A673 (cell line): Measurements from ENCODE around the gene LTB4R2. TPM values are rescaled to one million over a fixed set of nuclear protein-coding genes. Genes with fewer than 3 reads are reported as not detected.

ENCODE experiments used
- BruUV-seq: library from RNA; stranded (reverse); fragments of 400-500 nt; replicated peaks from 2 replicates; lab custom pipeline; 2021; lab: Mats Ljungman, UMichigan
- CTCF ChIA-PET: fragments of 300-600 bp; sonication (Branson Sonifier 250); formaldehyde crosslinking; loops from one replicate; lab custom pipeline; 2022; ENCODE audit warnings: antibody characterized with exemption; lab: Charles Lee
- POLR2A ChIA-PET: fragments of 300-600 bp; sonication (Branson Sonifier 250); formaldehyde crosslinking; loops from one replicate; lab custom pipeline; 2022; ENCODE audit warnings: antibody characterized with exemption; ENCODE audit not compliant: low non-redundant PET; lab: Charles Lee
- DNase-seq: peaks from one replicate; pipeline ENCODE4 v3.0.0-alpha.2; 2015; ENCODE audit warnings: low spot score
- H3K27ac ChIP-seq: fragments of 200-600 bp; sonication (generic); 2 replicates; pipeline ENCODE4 v1.5.1; 2016; ENCODE audit warnings: mixed run types, low read depth, mild to moderate bottlenecking, mixed read lengths, antibody characterized with exemption, low read length; ENCODE audit not compliant: poor library complexity, severe bottlenecking
- H3K27me3 ChIP-seq: fragments of 200-600 bp; sonication (generic); replicated peaks from 2 replicates; pipeline ENCODE4 v1.6.1; 2017; ENCODE audit warnings: mixed run types, low read depth, mild to moderate bottlenecking, mixed read lengths, antibody characterized with exemption, low read length; ENCODE audit not compliant: insufficient read depth, poor library complexity
- H3K36me3 ChIP-seq: fragments of 200-600 bp; sonication (generic); 2 replicates; pipeline ENCODE4 v1.6.1; 2016; ENCODE audit warnings: mixed run types, mild to moderate bottlenecking, mixed read lengths, antibody characterized with exemption, low read length; ENCODE audit not compliant: insufficient read depth, poor library complexity, severe bottlenecking
- H3K4me1 ChIP-seq: fragments of 200-600 bp; sonication (generic); 2 replicates; pipeline ENCODE4 v1.6.1; 2017; ENCODE audit warnings: mixed run types, mild to moderate bottlenecking, mixed read lengths, antibody characterized with exemption, low read length; ENCODE audit not compliant: insufficient read depth, poor library complexity, severe bottlenecking
- H3K4me3 ChIP-seq: fragments of 200-600 bp; sonication (generic); 2 replicates; pipeline ENCODE4 v1.5.1; 2016; ENCODE audit warnings: low read depth, mixed run types, mild to moderate bottlenecking, mixed read lengths, low read length; ENCODE audit not compliant: poor library complexity, severe bottlenecking
- H3K9me3 ChIP-seq: fragments of 200-600 bp; sonication (generic); 2 replicates; pipeline ENCODE4 v1.6.1; 2016; ENCODE audit warnings: mixed run types, low read depth, mild to moderate bottlenecking, mixed read lengths, antibody characterized with exemption, low read length; ENCODE audit not compliant: poor library complexity, severe bottlenecking
- CTCF ChIP-seq: fragments of 300-800, 200-600 bp; sonication (generic); conservative IDR thresholded peaks from 2 replicates; pipeline ENCODE4 v1.5.1; 2017; ENCODE audit warnings: low read depth, mild to moderate bottlenecking, antibody characterized with exemption, low read length, moderate library complexity, mixed read lengths
- EZH2 ChIP-seq: fragments of 200-600 bp; sonication (generic); IDR thresholded peaks from 2 replicates; pipeline ENCODE4 v1.6.1; 2017; ENCODE audit warnings: borderline replicate concordance, low read depth, mild to moderate bottlenecking, mixed read lengths, antibody characterized with exemption, low read length; ENCODE audit not compliant: poor library complexity, severe bottlenecking
- intact Hi-C: fragments of 100-400 bp; cut with micrococcal nuclease; formaldehyde crosslinking; loops from one replicate; pipeline ENCODE4 v1.10.0; 2022; ENCODE audit not compliant: unreplicated experiment
- total RNA-seq: library from RNA; stranded (reverse); gene quantifications from 2 replicates; pipeline ENCODE4 v1.2.3, GENCODE V29; 2021

The LTB4R2 gene
- total RNA-seq, 1 experiment from 2014 or later = 7.6 TPM

GRCh38 chr14:24338843-24339242 is 28.9 kb downstream of the LTB4R2 start:
- Histone ChIP-seq H3K36me3 (no peaks in the 10 kb centered on the region), H3K9me3 (no peaks in the 10 kb centered on the region), H3K4me3 (no peak overlapping the region), H3K27ac (no peak overlapping the region), H3K4me1 (peaks cover 7% of the 10 kb centered on the region), H3K27me3 (no peaks in the 10 kb centered on the region)
- BruUV-seq = no TSS peak
- CTCF ChIA-PET = no interaction called here
- POLR2A ChIA-PET = no interaction called here
- TF ChIP-seq CTCF = no peak
- TF ChIP-seq EZH2 = no peak
- no peak for DNase-seq
- intact Hi-C loops = no loop called here

- no peaks in the 10 kb centered on the region for H3K36me3 ChIP-seq
- no peak for TF ChIP-seq CTCF
- TF ChIP-seq EZH2 = no peak
- peaks cover under 1% of the 10 kb centered on the region for H3K4me1 ChIP-seq
- DNase-seq = no peak
- intact Hi-C loops = no loop called here
- ChIA-PET CTCF (interaction anchor here (0.6 kb wide), 1 partner anchor 246 kb away, joined by 3 read pairs; no protein-coding TSS in a partner anchor), POLR2A (no interaction called here)
- no TSS peak for BruUV-seq
- no peaks in the 10 kb centered on the region for H3K9me3 ChIP-seq
- no peaks in the 10 kb centered on the region for H3K27me3 ChIP-seq
- H3K4me3 ChIP-seq = no peak within 1 kb of the TSS
- H3K27ac ChIP-seq = no peak within 1 kb of the TSS
Observed at GRCh38 chr14:24339284-24340151, 29.6 kb downstream of the LTB4R2 start, which contains the start of gene RIPK3. Gene RIPK3 (minus strand): TSS chr14:24339991. CDS start chr14:24339826, 165 bp downstream.

GRCh38 chr14:24340606-24341005 is 30.7 kb downstream of the LTB4R2 start:
- no peak overlapping the region for H3K4me3 ChIP-seq
- H3K27ac ChIP-seq = no peak overlapping the region
- intact Hi-C loops = no loop called here
- no peaks in the 10 kb centered on the region for H3K36me3 ChIP-seq
- ChIA-PET POLR2A (no interaction called here), CTCF (interaction anchor here (1.8 kb wide), 1 partner anchor 91 kb away, joined by 6 read pairs; no protein-coding TSS in a partner anchor)
- no peaks in the 10 kb centered on the region for H3K4me1 ChIP-seq
- no peaks in the 10 kb centered on the region for H3K9me3 ChIP-seq
- DNase-seq = no peak
- TF ChIP-seq EZH2 (no peak), CTCF (no peak)
- no TSS peak for BruUV-seq
- H3K27me3 ChIP-seq = no peaks in the 10 kb centered on the region
